ENCODE measurements around the gene MPC1L. TPM values are rescaled to one million over a fixed set of nuclear protein-coding genes. Genes with fewer than 3 reads are reported as not detected.

The MPC1L gene
- total and polyA plus RNA-seq, 4 donors: not detected

DNA sequence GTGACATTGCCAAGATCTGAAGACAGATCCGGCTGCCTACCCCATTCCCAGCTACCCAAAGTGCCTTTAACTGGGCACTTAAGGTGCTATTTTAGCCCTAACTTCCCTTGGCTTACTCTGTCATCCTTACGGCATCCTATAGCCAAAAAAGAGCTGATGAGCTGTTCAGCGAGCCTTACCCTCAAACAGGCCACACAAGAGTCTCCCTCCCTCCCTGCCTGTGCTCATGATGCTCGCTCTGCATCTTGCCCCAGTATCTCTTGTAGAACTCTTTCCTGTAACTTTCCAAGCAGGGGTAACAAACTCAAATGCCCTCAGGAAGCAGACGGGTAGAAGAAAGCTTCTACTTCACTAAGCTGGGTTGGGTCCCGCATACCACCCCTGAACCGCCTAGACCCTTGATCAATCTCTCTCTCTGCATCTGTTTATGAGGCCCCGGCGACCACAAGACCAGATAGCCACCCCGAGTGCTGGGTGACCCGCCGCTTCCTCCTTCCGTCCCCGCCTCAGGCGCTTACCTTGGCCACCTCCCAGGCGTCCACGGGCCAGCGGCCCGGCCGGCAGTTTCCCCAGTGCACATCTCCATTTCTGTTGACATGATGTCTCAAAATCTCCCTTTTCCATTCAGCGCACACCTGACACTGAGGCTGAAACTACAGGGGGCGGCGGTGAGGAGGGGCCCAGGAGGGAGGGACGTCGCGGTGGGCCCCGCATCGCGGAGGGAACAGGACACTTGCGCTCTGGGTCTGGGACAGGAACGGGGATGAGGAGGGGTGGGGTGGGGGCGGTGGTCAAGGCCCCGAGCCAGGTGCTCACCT is 23.5 kb downstream of the MPC1L start:
- intact Hi-C loops (cut with DNase I): loop anchor here in 1 of 2 donors (10.0 kb wide), 1 partner anchor 438 kb away; the partner anchor contains the start of gene USP9X
- DNase-seq (peak; percentile 65 to 84), ATAC-seq (ENCODE audit: low FRiP score) (peak; percentile 53)
- Histone ChIP-seq H3K4me1 (ENCODE audit: control insufficient read depth in 1 of 2, insufficient read depth in 2 of 2, low read length in 2 of 2) (peaks cover 0 to 2% of the 10 kb centered on the region in 2 donors), H3K4me3 (ENCODE audit: low read length in 2 of 2) (peak overlapping the region; percentile 62 to 73), H3K9me3 (ENCODE audit: control insufficient read depth, low read length) (no peaks in the 10 kb centered on the region), H3K27ac (ENCODE audit: low read depth in 1 of 2, low read length in 2 of 2) (peak overlapping the region in 1 of 2 donors; percentile 62), H3K27me3 (ENCODE audit: control insufficient read depth in 1 of 2, insufficient read depth in 2 of 2, low read length in 1 of 2) (no peaks in the 10 kb centered on the region), H3K36me3 (ENCODE audit: control insufficient read depth in 1 of 2, insufficient read depth in 2 of 2, low read length in 1 of 2) (no peaks in the 10 kb centered on the region)
- WGBS, 2 donors: 1 to 7% methylated on average over 32 to 33 of the region's 33 CpGs

DNA sequence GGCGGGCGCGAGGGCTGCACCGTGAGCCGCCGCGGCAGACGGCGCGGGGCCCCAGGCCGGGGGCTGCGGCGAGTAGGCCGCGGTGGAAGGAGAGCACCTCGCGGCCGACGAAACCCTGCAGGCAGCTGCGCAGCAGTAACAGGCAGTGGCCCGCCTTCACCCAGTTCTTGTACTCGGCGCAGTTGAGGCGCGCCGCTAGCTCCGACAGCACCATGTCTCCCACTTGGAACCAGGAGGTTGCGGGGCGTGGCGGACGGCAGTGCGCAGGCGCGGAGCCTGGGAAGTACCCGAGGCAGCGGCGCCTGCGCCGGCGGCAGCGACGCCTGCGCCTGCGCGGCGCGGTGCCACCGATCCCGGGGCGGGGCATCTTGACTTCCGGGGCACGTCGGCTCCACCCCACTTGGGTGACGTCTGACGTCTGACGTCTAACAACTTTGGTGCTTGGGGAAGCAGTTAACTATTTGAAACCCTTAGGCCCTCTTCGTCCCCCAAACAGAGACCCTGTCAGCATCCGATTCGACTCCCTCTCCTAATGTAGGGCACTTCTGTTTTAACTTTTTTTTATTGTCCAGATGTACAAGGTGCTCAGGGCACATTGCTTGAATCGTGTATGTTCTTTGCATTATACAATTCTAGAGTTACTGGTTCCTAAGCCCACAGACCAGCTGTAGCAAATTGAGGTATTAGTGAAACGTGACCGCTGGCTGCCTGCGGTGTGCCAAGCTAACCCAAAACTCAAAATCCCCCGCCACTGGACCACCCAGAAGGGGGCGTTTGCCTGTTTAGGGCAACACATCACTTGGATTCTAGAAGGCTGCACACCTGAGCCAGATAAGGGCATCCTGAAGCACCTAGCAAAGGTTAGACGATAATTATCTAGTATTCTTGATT is 24.3 kb downstream of the MPC1L start, which contains the start of gene CXorf38:
CXorf38 (minus strand) TSS at position 255 of the 891 bp plus-strand sequence; CDS start at position 214, 41 bp downstream.
- no peaks in the 10 kb centered on the region for H3K36me3 ChIP-seq (ENCODE audit: control insufficient read depth in 1 of 2, insufficient read depth in 2 of 2, low read length in 1 of 2)

DNA sequence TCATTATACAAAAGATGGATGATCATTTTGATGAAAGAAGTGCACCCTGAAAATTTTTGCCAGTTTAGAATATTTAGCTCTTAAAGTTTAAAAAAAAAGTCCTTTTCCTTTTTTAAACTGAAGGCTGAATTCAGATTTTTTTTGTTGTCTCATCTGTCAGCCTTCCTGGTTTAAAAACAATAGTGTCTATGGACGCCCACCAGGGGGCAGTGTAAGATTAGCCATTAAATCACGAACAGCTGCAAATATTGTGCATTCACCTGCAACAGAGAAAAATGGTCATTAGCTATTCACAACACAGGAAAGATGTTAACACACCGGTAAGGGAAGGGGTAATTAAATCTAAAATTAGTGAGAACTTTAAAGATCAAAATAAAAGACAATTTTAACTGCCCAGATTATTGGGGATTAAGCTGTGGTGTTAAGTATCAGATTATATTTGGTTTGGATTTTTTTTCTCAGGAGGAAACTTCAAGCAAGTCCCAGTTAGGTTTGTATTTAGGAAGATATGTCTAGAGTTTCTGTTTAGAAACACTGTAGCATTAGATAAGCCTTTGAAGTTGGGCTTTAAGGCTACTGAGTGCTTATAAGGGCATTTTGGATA is 28.5 kb downstream of the MPC1L start:
- Histone ChIP-seq H3K27ac (ENCODE audit: low read depth in 1 of 2, low read length in 2 of 2) (no peak overlapping the region), H3K27me3 (ENCODE audit: control insufficient read depth in 1 of 2, insufficient read depth in 2 of 2, low read length in 1 of 2) (no peaks in the 10 kb centered on the region), H3K4me1 (ENCODE audit: control insufficient read depth in 1 of 2, insufficient read depth in 2 of 2, low read length in 2 of 2) (peaks cover 0 to 2% of the 10 kb centered on the region in 2 donors), H3K9me3 (ENCODE audit: control insufficient read depth, low read length) (no peaks in the 10 kb centered on the region), H3K36me3 (ENCODE audit: control insufficient read depth in 1 of 2, insufficient read depth in 2 of 2, low read length in 1 of 2) (no peaks in the 10 kb centered on the region), H3K4me3 (ENCODE audit: low read length in 2 of 2) (no peak overlapping the region)
- intact Hi-C loops (cut with DNase I): loop anchor here (5.0 to 10.0 kb wide), 4 partner anchors 141 to 603 kb away; no protein-coding TSS in a partner anchor
- ATAC-seq (ENCODE audit: low FRiP score) (no peak), DNase-seq (peak; percentile 75 to 80)
- 1 to 2% methylated on average over 3 of the region's 3 CpGs for WGBS, 2 donors

More for the DNA sequence above, 24.3 kb downstream of the MPC1L start, which contains the start of gene CXorf38:
- no peaks in the 10 kb centered on the region for H3K27me3 ChIP-seq (ENCODE audit: control insufficient read depth in 1 of 2, insufficient read depth in 2 of 2, low read length in 1 of 2)
- H3K9me3 ChIP-seq (ENCODE audit: control insufficient read depth, low read length): no peaks in the 10 kb centered on the region
- ATAC-seq (ENCODE audit: low FRiP score): peak; percentile 91
- peak; percentile 97 to 98 for DNase-seq
- H3K4me3 ChIP-seq (ENCODE audit: low read length in 2 of 2): peak within 1 kb of the TSS; percentile 62 to 73
- WGBS, 2 donors: 1 to 5% methylated on average over 59 to 66 of the region's 66 CpGs
- intact Hi-C loops (cut with DNase I): loop anchor here in 1 of 2 donors (10.0 kb wide), 1 partner anchor 437 kb away; the partner anchor contains the start of gene USP9X
- H3K27ac ChIP-seq (ENCODE audit: low read depth in 1 of 2, low read length in 2 of 2): peak within 1 kb of the TSS in 1 of 2 donors; percentile 62
- peaks cover 0 to 2% of the 10 kb centered on the region in 2 donors for H3K4me1 ChIP-seq (ENCODE audit: control insufficient read depth in 1 of 2, insufficient read depth in 2 of 2, low read length in 2 of 2)

DNA sequence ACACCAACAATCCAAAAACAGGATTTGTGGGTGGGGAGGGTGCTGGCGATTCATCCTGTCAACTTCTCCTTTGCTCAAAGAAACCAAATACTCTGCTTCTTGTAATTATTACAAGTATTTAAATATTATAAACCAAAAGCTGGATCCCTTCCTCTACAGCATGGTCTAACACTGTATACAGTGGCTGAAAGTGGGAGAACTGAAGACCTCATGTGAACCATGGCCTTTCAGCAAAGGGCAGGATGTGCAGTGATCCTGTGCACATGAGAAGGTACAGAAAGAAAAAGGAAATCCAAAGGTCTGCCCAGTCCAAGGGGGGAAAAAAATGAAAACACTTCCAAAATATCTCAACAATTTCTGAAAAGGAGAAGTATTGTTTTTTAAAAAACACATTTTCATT is 29.4 kb downstream of the MPC1L start:
- H3K9me3 ChIP-seq (ENCODE audit: control insufficient read depth, low read length): no peaks in the 10 kb centered on the region
- peaks cover 0 to 2% of the 10 kb centered on the region in 2 donors for H3K4me1 ChIP-seq (ENCODE audit: control insufficient read depth in 1 of 2, insufficient read depth in 2 of 2, low read length in 2 of 2)
- H3K36me3 ChIP-seq (ENCODE audit: control insufficient read depth in 1 of 2, insufficient read depth in 2 of 2, low read length in 1 of 2): no peaks in the 10 kb centered on the region
- WGBS, 2 donors: 79 to 100% methylated on average over 1 of the region's 1 CpG
- no peak for DNase-seq
- H3K4me3 ChIP-seq (ENCODE audit: low read length in 2 of 2): no peak overlapping the region
- intact Hi-C loops (cut with DNase I): loop anchor here (5.0 to 10.0 kb wide), 4 partner anchors 140 to 602 kb away; no protein-coding TSS in a partner anchor
- no peak overlapping the region for H3K27ac ChIP-seq (ENCODE audit: low read depth in 1 of 2, low read length in 2 of 2)
- ATAC-seq (ENCODE audit: low FRiP score): no peak
- H3K27me3 ChIP-seq (ENCODE audit: control insufficient read depth in 1 of 2, insufficient read depth in 2 of 2, low read length in 1 of 2): no peaks in the 10 kb centered on the region

DNA sequence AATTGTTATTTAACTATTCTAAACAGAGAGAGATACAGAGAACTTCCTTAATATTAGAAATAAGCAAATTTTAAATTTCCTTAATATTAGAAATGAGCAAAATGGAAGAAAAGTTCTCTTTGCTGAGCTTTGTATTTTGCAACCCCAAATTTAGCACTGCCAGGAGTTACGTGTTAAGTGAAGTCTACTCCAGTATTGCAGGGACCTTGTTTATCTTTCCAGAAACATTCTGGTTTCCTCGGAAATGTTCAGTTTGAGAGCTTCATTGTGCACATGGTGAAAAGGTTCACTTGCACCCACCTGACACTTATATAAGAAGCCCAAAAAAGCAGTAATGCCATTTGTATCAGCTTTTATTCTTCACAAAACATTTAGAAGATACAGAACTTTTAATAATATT is 30.3 kb downstream of the MPC1L start:
- H3K27me3 ChIP-seq (ENCODE audit: control insufficient read depth in 1 of 2, insufficient read depth in 2 of 2, low read length in 1 of 2): no peaks in the 10 kb centered on the region
- intact Hi-C loops (cut with DNase I): loop anchor here (5.0 to 10.0 kb wide), 4 partner anchors 139 to 601 kb away; no protein-coding TSS in a partner anchor
- no peaks in the 10 kb centered on the region for H3K9me3 ChIP-seq (ENCODE audit: control insufficient read depth, low read length)
- 9 to 54% methylated on average over 2 of the region's 2 CpGs for WGBS, 2 donors
- no peak for DNase-seq
- H3K4me3 ChIP-seq (ENCODE audit: low read length in 2 of 2): no peak overlapping the region
- no peak for ATAC-seq (ENCODE audit: low FRiP score)
- H3K36me3 ChIP-seq (ENCODE audit: control insufficient read depth in 1 of 2, insufficient read depth in 2 of 2, low read length in 1 of 2): no peaks in the 10 kb centered on the region
- no peaks in the 10 kb centered on the region for H3K4me1 ChIP-seq (ENCODE audit: control insufficient read depth in 1 of 2, insufficient read depth in 2 of 2, low read length in 2 of 2)
- H3K27ac ChIP-seq (ENCODE audit: low read depth in 1 of 2, low read length in 2 of 2): no peak overlapping the region

DNA sequence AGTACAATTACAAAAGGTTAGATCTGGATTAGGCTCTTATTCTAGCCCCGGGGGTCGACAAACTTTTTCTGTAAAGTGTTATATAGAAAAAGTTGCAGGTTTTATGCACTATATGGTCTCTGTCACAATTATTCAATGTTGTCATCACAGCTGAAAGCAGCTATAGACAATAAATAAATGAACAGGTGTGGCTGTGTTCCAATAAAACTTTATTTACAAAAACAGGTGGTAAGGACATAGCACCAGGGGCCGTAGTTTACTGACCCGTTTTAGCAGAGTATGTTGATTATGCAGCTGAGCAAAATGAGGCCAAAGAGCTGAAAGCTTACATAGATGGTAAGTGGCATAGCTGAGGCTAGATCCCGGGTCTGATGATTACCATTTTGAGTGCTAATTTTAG is 37.2 kb downstream of the MPC1L start:
- Histone ChIP-seq H3K27me3 (ENCODE audit: control insufficient read depth in 1 of 2, insufficient read depth in 2 of 2, low read length in 1 of 2) (no peaks in the 10 kb centered on the region), H3K27ac (ENCODE audit: low read depth in 1 of 2, low read length in 2 of 2) (no peak overlapping the region), H3K4me3 (ENCODE audit: low read length in 2 of 2) (no peak overlapping the region), H3K9me3 (ENCODE audit: control insufficient read depth, low read length) (no peaks in the 10 kb centered on the region), H3K36me3 (ENCODE audit: control insufficient read depth in 1 of 2, insufficient read depth in 2 of 2, low read length in 1 of 2) (peaks cover 0 to 2% of the 10 kb centered on the region in 2 donors), H3K4me1 (ENCODE audit: control insufficient read depth in 1 of 2, insufficient read depth in 2 of 2, low read length in 2 of 2) (no peaks in the 10 kb centered on the region)
- ATAC-seq (ENCODE audit: low FRiP score) (no peak), DNase-seq (no peak)
- intact Hi-C loops (cut with DNase I): no loop called here
- WGBS, 2 donors: 88 to 89% methylated on average over 5 of the region's 5 CpGs

DNA sequence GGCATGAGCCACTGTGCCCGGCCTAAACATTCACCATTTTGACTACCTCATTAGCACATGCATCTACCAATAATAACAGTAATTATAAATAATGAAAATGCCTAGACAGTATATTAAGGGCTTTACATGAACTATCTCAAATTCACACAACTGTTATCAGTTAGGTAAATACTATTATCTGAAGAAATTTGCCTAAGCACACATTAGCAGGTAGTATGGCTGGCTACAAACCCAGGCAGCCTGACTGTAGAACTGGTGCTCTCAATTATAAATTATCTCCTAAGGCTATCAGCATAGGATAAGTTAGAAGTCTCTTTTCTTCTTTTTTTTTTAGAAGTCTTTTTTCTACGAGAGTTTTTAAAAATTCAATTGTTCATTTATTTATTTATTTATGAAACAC is 38.3 kb downstream of the MPC1L start:
- ATAC-seq (ENCODE audit: low FRiP score) (no peak), DNase-seq (no peak)
- no peaks in the 10 kb centered on the region for H3K4me1 ChIP-seq (ENCODE audit: control insufficient read depth in 1 of 2, insufficient read depth in 2 of 2, low read length in 2 of 2)
- H3K27ac ChIP-seq (ENCODE audit: low read depth in 1 of 2, low read length in 2 of 2): no peak overlapping the region
- intact Hi-C loops (cut with DNase I): no loop called here
- H3K9me3 ChIP-seq (ENCODE audit: control insufficient read depth, low read length): no peaks in the 10 kb centered on the region
- H3K27me3 ChIP-seq (ENCODE audit: control insufficient read depth in 1 of 2, insufficient read depth in 2 of 2, low read length in 1 of 2): no peaks in the 10 kb centered on the region
- no peak overlapping the region for H3K4me3 ChIP-seq (ENCODE audit: low read length in 2 of 2)
- H3K36me3 ChIP-seq (ENCODE audit: control insufficient read depth in 1 of 2, insufficient read depth in 2 of 2, low read length in 1 of 2): peaks cover 0 to 3% of the 10 kb centered on the region in 2 donors
- WGBS, 2 donors: 75 to 90% methylated on average over 2 of the region's 2 CpGs
